Gastrocnemius medialis (tissue), 4 donors: Measurements from ENCODE around the gene CDK14. TPM values are rescaled to one million over a fixed set of nuclear protein-coding genes. Genes with fewer than 3 reads are reported as not detected.

Source experiments
- ATAC-seq, 2 donors: fragments of 150-250 bp; one replicate each; pipeline ENCODE4 v1.9.1; 2016
- DNase-seq, 2 donors: peaks; one replicate each; pipeline ENCODE4 v3.0.0-alpha.2; 2019
- H3K27ac ChIP-seq, 4 donors: fragments of 200-600 bp; sonication (generic); 1 replicate in 1 of 4; 2 replicates in 3 of 4; pipeline ENCODE4 v1.5.1; 2016 to 2018; ENCODE audit warnings: mild to moderate bottlenecking in 2 of 4, moderate library complexity in 1 of 4
- H3K27me3 ChIP-seq, 3 donors: fragments of 200-600 bp; sonication (generic) in 2 of 3; 1 replicate in 1 of 3; 2 replicates in 2 of 3; pipeline versions ENCODE4 v1.5.1 to v1.6.0; 2016 to 2019; ENCODE audit warnings: mild to moderate bottlenecking in 1 of 3, moderate library complexity in 1 of 3
- H3K36me3 ChIP-seq, 2 donors: fragments of 200-600 bp; sonication (generic) in 1 of 2; one replicate each; pipeline ENCODE4 v1.5.1; 2017 to 2018
- H3K4me1 ChIP-seq, 2 donors: fragments of 200-600 bp; sonication (generic) in 1 of 2; one replicate each; pipeline ENCODE4 v1.5.1; 2016 to 2017; ENCODE audit warnings: mild to moderate bottlenecking in 2 of 2
- H3K4me3 ChIP-seq, 4 donors: fragments of 200-600 bp; sonication (generic) in 3 of 4; 1 replicate in 1 of 4; 2 replicates in 3 of 4; pipeline ENCODE4 v1.5.1; 2016 to 2019; ENCODE audit warnings: mild to moderate bottlenecking in 2 of 4
- H3K9me3 ChIP-seq, 3 donors: fragments of 200-600 bp; sonication (generic) in 2 of 3; 1 replicate in 1 of 3; 2 replicates in 2 of 3; pipeline ENCODE4 v1.5.1; 2016 to 2019
- POLR2A ChIP-seq, 2 donors: fragments of 450-650 bp; IDR thresholded peaks; one replicate each; pipeline ENCODE4 v1.6.1; 2017; ENCODE audit warnings: antibody characterized with exemption in 2 of 2, mild to moderate bottlenecking in 2 of 2, moderate library complexity in 2 of 2
- in situ Hi-C, 4 donors: fragments of 200-750 bp; cut with MboI; loops; one replicate each; pipeline versions ENCODE4 v1.15.0 to v1.8.0; 2017; ENCODE audit warnings: low sequenced_read_pairs in 4 of 4
- intact Hi-C: fragments of 100-400 bp; cut with DNase I; formaldehyde crosslinking; loops from one replicate; pipeline ENCODE4 v1.15.1; 2023; ENCODE audit warnings: low total_unique reads
- total RNA-seq, 4 donors: library from RNA; depleted of rRNA; stranded (reverse); fragments of >200 nt; gene quantifications; one replicate each; pipeline versions ENCODE4 v1.1.0 to v1.2.3, GENCODE V29; 2016
- TF ChIP-seq, protein P1 (sequence below), 5 experiments: fragments of 450-650 bp in 3 of 5; fragments of 200-600 bp in 2 of 5; sonication (generic) in 2 of 5; IDR thresholded peaks in 4 of 5; conservative IDR thresholded peaks in 1 of 5; 1 replicate in 4 of 5; 2 replicates in 1 of 5; pipeline ENCODE4 v1.5.1; 2016 to 2019; ENCODE audit warnings: antibody characterized with exemption in 5 of 5, mild to moderate bottlenecking in 3 of 5, moderate library complexity in 3 of 5

CDK14 gene
- 1 to 10 TPM; 3.9 to 8.6 (median 7.3) TPM for total RNA-seq

DNA sequence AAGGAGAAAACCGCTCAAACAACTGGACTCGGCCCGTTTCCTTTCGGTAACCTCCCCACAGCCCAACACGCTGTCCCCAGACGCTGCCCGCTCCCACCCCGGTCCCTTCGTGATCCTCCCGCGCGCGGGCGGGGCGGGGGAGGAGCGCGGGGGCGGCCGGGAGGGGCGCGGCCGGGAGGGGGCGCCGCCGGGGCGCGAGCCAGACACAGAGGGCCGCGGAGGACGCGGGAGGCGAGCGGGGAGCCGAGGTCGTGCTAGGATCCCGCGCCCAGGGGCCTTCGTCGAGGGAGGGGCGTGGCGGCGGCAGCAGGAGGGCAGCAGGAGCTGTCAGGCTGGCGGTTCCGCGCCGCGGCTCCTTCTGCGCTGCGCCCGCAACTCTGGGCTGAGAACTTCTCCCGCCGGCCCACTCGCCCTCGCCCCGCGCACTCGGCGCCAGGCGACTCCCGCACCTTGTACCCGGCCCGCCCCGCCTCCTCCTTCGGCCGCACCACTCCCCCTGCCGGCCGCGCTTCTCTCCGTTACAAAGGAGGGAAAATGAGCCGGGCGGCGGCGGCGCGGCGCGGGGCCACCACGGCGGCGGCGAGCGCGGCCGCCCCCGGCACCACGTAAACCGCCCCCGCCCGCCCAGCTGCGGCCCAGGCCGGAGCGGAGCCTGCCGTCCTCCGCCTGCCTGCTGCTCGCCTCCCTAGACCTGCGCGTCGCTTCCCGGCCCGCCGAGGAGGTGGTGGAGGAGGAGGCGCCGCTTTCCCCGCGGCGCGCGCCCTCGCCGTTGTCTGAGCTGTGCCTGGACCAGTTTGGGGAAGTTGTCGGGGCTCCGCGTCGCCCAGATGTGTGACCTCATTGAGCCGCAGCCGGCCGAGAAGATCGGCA, at the start of gene CDK14:
CDK14 (plus strand) TSS at position 521 of the 870 bp plus-strand sequence; CDS start at position 828, 307 bp downstream.
- Histone ChIP-seq H3K27me3 (no peaks in the 10 kb centered on the region), H3K36me3 (no peaks in the 10 kb centered on the region), H3K4me1 (peaks cover 10 to 40% of the 10 kb centered on the region in 2 donors), H3K9me3 (no peaks in the 10 kb centered on the region), H3K4me3 (peak within 1 kb of the TSS; percentile 72 to 92 (median 78)), H3K27ac (peak within 1 kb of the TSS; percentile 66 to 86 (median 76))
- in situ Hi-C loops (no loop called here), intact Hi-C loops (loop anchor here (2.0 to 5.0 kb wide), 2 partner anchors 43 to 139 kb away; no protein-coding TSS in a partner anchor)
- DNase-seq (peak; percentile 68 to 69), ATAC-seq (peak; percentile 75 to 83)
- peak; percentile 31 to 32 for TF ChIP-seq POLR2A (IDR thresholded peaks at IDR 0.05)
- TF ChIP-seq, protein P1, sequence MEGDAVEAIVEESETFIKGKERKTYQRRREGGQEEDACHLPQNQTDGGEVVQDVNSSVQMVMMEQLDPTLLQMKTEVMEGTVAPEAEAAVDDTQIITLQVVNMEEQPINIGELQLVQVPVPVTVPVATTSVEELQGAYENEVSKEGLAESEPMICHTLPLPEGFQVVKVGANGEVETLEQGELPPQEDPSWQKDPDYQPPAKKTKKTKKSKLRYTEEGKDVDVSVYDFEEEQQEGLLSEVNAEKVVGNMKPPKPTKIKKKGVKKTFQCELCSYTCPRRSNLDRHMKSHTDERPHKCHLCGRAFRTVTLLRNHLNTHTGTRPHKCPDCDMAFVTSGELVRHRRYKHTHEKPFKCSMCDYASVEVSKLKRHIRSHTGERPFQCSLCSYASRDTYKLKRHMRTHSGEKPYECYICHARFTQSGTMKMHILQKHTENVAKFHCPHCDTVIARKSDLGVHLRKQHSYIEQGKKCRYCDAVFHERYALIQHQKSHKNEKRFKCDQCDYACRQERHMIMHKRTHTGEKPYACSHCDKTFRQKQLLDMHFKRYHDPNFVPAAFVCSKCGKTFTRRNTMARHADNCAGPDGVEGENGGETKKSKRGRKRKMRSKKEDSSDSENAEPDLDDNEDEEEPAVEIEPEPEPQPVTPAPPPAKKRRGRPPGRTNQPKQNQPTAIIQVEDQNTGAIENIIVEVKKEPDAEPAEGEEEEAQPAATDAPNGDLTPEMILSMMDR (IDR thresholded peaks at IDR 0.05 in 4 of 5, conservative IDR thresholded peaks at IDR 0.05 in 1 of 5) = peak; percentile 31 to 66 (median 63)

DNA sequence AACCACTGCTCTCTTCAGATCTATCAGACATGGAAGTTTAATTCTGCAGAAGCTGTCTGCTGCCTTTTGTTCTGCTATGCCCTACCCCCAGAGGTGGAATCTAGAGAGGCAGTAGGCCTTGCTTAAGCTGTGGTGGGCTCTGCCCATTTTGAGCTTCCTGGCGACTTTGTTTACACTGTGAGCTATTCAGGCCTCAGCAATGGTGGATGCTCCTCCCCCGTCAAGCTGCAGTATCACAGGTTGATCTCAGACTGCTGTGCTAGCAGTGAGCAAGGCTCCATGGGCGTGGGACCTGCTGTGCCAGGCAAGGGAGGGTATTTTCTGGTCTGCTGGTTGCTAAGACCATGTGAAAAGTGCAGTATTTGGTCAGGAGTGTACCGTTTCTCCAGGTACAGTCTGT, 45.1 kb upstream of the CDK14 start:
- H3K4me1 ChIP-seq = no peaks in the 10 kb centered on the region
- intact Hi-C loops = loop anchor here (5.0 kb wide), 2 partner anchors 81 to 481 kb away; no protein-coding TSS in a partner anchor
- H3K36me3 ChIP-seq = no peaks in the 10 kb centered on the region
- in situ Hi-C loops = loop anchor here in 2 of 4 donors (10.0 to 25.0 kb wide), 3 partner anchors 74 to 486 kb away; no protein-coding TSS in a partner anchor
- no peak for ATAC-seq
- no peak overlapping the region for H3K27ac ChIP-seq
- H3K4me3 ChIP-seq = no peak overlapping the region
- no peak for DNase-seq
- no peaks in the 10 kb centered on the region for H3K9me3 ChIP-seq
- H3K27me3 ChIP-seq = no peaks in the 10 kb centered on the region
- no peak for TF ChIP-seq POLR2A (IDR thresholded peaks at IDR 0.05)
- TF ChIP-seq, protein P1 (IDR thresholded peaks at IDR 0.05 in 4 of 5, conservative IDR thresholded peaks at IDR 0.05 in 1 of 5) = no peak

DNA sequence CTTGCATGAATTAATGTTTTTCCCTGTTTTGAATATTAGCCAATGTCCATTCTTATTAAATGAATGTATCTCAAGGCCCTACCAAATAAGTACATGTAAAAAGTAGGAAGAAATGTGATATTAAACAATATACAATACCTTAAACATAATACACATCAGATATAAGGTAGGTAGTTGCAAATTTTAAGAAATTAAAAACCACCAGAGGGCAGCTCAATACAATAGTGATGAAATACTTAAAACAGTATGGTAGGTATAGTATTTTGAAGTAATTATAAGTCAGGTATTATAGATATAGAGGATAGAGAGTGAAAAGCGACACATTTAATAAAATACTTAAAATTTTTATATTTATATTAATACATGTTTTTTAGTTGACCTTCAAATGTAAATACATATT, 43.6 kb upstream of the CDK14 start:
- no peaks in the 10 kb centered on the region for H3K36me3 ChIP-seq
- no peaks in the 10 kb centered on the region for H3K9me3 ChIP-seq
- DNase-seq = no peak
- H3K4me1 ChIP-seq = no peaks in the 10 kb centered on the region
- H3K4me3 ChIP-seq = no peak overlapping the region
- no peaks in the 10 kb centered on the region for H3K27me3 ChIP-seq
- intact Hi-C loops (loop anchor here (2.0 to 5.0 kb wide), 3 partner anchors 44 to 480 kb away; partner anchors contain the start of gene CDK14), in situ Hi-C loops (loop anchor here in 2 of 4 donors (10.0 to 25.0 kb wide), 3 partner anchors 72 to 485 kb away; no protein-coding TSS in a partner anchor)
- TF ChIP-seq, protein P1 (IDR thresholded peaks at IDR 0.05 in 4 of 5, conservative IDR thresholded peaks at IDR 0.05 in 1 of 5) = peak in 2 of 5 experiments; percentile 40
- no peak for TF ChIP-seq POLR2A (IDR thresholded peaks at IDR 0.05)
- ATAC-seq = peak in 1 of 2 donors; percentile 39
- no peak overlapping the region for H3K27ac ChIP-seq

DNA sequence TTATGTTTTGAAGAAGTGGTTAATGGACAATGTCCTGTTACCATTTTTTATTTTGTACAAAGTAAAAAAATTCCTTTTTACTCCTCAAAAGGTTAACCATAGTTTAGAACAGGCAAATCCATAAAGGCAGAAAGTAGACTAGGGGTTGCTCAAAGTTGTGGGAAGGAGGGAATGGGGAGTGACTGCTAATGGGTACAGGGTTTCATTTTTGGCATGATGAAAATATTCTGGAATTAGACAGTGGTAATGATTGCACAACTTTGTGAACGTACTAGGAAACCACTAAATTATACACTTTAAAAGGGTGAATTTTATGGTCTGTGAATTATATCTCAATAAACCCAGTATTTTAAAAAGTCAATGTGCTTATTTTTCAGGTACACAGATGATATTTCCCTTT, 35.4 kb upstream of the CDK14 start:
- no peak for ATAC-seq
- Histone ChIP-seq H3K27ac (no peak overlapping the region), H3K36me3 (no peaks in the 10 kb centered on the region), H3K27me3 (no peaks in the 10 kb centered on the region), H3K4me1 (no peaks in the 10 kb centered on the region), H3K4me3 (no peak overlapping the region), H3K9me3 (no peaks in the 10 kb centered on the region)
- intact Hi-C loops (no loop called here), in situ Hi-C loops (loop anchor here in 1 of 4 donors (25.0 kb wide), 1 partner anchor 477 kb away; no protein-coding TSS in a partner anchor)
- DNase-seq = no peak
- no peak for TF ChIP-seq POLR2A (IDR thresholded peaks at IDR 0.05)
- TF ChIP-seq, protein P1 (IDR thresholded peaks at IDR 0.05 in 4 of 5, conservative IDR thresholded peaks at IDR 0.05 in 1 of 5) = no peak
